Measurements from ENCODE around the gene SRP68.
"Not testable (repeated sequence)": the region's sequence is repeated elsewhere in the genome, so short reads cannot be mapped to it uniquely, and the experiment has no call there.

SRP68 gene

DNA sequence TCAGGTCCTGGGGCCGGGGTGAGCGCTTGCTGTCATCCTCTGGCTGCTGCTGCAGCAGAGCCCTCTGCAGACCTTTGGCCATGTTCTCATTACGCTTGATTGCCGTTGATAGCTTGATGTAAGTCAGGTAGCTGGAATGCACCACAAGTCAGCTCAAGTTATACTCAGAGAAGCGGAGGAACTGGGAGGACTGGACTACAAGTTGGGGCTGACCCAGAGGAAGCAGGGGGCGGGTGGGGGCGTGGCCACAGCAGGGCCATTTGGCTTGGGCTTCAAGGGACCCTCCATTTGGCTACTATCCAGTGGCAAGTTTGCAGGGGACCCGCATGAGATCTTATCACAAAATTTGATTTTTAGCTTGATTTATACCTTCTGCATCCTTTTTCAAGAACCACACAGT is 26.3 kb downstream of the SRP68 start:
- no peak for DNase-seq (ENCODE audit: low read depth in 2 of 2)

DNA sequence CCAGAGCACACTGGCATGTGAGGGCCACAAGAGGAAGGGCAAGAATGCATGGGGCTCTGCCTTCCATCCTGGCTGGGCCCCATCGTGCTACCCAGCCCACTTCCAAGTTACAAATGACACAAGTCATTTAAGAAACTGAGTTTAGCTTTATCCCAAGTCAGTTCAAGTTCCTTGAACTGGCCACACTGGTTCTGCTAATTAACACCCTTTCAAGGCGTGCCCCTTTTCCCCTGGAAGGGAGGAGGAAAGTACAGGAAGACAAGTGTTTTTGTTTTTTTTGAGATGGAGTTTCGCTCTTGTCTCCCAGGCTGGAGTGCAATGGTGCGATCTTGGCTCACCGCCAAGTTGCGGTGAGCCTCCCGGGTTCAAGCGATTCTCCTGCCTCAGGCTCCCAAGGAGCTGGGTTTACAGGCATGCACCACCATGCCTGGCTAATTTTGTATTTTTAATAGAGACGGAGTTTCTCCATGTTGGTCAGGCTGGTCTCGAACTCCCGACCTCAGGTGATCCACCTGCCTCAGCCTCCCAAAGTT is 27.8 kb downstream of the SRP68 start:
- DNase-seq (ENCODE audit: low read depth in 2 of 2), result not testable (repeated sequence)

- DNase-seq (ENCODE audit: low read depth in 2 of 2), result not testable (repeated sequence)
Measured at GRCh38 chr17:76042868-76043267, 29.4 kb downstream of the SRP68 start.

GRCh38 chr17:76040376-76040775 is 31.9 kb downstream of the SRP68 start:
- no peak for DNase-seq (ENCODE audit: low read depth in 2 of 2)

- DNase-seq (ENCODE audit: low read depth in 2 of 2), result no peak
Measured at GRCh38 chr17:76039121-76039520, 33.2 kb downstream of the SRP68 start.

DNA sequence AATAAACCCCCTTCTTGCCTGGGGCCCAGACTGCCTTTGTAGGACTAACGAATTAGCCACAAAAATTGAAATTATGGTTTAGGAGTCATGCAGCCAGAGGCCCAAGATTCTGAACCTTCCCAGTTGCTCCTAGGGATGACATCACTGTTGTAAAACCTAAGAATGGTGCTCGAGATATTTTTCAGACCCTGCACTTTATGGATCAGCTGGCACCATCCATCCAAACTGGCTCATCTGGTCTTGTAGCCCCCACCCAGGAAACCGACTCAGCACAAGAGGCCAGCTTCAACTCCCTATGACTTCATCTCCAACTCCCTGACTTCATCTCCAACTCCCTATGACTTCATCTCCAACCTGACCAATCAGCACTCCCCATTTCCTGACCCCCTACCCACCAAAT is 34.3 kb downstream of the SRP68 start:
- DNase-seq (ENCODE audit: low read depth in 2 of 2), result no peak

- DNase-seq (ENCODE audit: low read depth in 2 of 2), result no peak
Measured at GRCh38 chr17:76036497-76037261, 35.6 kb downstream of the SRP68 start.

- no peak for DNase-seq (ENCODE audit: low read depth in 2 of 2)
Measured at GRCh38 chr17:76034428-76035350, 37.6 kb downstream of the SRP68 start.

GRCh38 chr17:76033139-76033538 is 39.2 kb downstream of the SRP68 start:
- DNase-seq (ENCODE audit: low read depth in 2 of 2), result no peak

DNA sequence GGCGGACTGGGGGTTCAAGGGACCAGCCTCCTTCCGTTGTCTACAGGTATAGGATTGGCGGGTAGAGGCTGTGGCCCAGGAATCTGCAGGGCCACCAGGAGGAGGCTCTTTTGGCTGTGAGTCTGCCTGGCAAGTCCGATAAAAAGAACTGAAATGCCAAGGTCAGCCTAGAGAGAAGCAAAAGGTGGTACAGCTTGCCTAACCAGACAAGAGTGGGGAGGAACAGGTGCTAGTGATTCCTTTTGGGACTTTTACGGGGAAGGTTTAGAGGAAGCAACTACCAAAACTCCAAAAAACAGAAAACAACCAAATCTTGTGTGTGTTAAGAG is 39.6 kb downstream of the SRP68 start:
- DNase-seq (ENCODE audit: low read depth in 2 of 2), result no peak

- DNase-seq (ENCODE audit: low read depth in 2 of 2), result no peak
Measured at GRCh38 chr17:76032073-76032779, 40.1 kb downstream of the SRP68 start.

- no peak for DNase-seq (ENCODE audit: low read depth in 2 of 2)
Measured at GRCh38 chr17:76027159-76027839, 45.0 kb downstream of the SRP68 start, which contains the start of gene EVPL. TSS of gene EVPL (minus strand) at chr17:76027306. CDS start at chr17:76027198, 108 bp downstream.

- no peak for DNase-seq (ENCODE audit: low read depth in 2 of 2)
Measured at GRCh38 chr17:76026714-76027158, 45.6 kb downstream of the SRP68 start.

DNA sequence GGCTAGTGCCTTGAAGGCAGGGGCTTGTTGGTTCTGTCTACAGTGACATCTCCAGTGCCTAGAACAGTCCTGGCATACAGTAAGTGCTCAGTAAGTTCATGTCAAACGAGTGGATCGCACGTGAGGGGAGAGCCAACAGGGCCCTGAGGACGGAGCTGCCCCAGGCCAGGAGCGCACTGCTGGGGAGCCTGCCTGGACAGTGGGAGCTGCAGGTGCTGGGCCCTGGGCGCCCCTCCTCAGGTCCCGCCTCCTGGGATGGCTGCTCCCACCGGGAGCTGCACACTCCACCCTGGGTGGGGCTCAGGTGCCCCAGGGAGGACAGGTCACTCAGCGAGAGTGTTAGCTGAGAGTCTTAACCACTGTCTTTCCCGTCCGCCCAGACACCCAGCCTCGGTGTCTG is 47.0 kb downstream of the SRP68 start:
- no peak for DNase-seq (ENCODE audit: low read depth in 2 of 2)

DNA sequence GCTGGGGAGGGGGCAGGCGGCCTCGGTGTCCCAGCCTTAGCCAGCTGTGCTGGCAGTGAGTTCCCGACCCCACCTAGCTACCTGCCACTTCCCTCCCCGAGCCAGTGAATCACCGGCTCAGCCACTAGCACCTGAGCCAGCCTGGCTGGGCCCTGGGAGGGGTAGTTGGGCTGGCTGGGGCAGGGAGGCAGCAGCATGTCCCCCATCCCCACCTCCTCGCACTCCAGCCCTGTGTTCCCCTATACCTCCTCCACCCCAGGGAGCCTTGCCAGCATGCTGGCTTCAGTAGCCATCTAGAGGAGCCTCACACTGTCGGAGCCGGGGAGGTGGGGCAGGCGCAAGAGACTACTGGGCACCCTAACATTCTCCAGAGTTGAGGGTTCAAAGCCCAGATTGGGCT is 48.0 kb downstream of the SRP68 start:
- DNase-seq (ENCODE audit: low read depth in 2 of 2), result no peak

DNA sequence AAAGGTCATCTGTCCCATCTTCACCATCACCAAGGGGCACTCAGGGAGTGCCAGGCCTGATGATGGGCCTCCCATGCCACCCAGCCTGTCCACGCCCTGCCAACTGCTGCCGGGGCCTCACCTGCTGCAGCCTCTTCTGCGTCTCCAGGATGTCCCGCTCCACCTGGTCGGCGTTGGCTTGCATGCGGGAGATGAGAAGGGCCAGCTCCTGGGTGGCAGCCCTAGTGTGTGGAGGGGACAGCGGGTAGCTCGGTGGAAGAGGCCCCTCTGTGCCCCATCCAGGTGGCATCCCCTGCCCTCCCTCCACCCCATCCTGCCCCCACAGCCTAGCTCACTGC is 48.4 kb downstream of the SRP68 start:
- DNase-seq (ENCODE audit: low read depth in 2 of 2), result no peak

DNA sequence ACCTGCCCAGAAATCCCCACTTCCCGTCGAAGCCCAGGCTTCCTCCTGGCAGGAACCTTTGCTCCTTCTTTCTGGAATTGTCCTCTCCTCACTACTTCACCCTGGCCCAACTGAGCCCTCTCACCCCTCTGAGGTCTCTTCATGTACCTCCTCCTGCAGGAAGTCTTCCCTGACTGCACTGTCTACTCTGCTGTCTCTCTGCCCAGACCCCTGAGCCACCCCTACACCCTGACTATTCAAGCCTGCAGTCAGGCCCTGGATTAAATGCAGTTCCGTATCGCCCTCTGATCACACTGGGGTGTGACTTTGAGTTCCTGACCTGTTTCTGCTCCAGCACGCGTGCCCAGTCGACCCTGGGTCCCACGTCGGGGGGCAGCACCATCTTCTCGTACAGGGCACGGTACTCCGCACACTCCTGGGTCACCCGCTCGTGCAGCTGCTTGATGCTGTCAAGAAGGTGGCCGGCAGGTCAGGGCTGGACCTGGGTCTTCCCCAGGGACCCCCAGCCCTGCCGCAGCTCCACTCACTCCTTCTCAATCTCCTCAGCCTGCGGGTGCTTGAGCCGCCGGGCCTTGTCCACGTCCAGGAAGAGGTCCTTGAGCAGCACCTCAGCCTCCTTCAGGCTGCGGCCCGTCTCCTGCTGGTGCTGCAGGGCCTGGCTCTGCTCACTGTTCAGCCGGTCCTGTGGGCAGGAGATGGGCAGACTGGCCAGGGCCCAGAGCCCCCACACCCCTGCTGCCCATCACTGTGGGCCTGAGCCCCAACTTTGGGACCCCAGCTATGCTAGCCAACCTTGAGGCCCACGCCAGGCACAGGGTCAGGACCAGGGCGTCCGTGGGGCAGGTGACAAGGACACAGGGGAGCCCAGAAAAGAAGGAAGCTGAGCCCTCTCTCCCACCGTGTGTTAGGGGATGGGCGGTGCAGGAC is 49.1 kb downstream of the SRP68 start:
- no peak for DNase-seq (ENCODE audit: low read depth in 2 of 2)

GRCh38 chr17:76022285-76022684 is 50.0 kb downstream of the SRP68 start:
- no peak for DNase-seq (ENCODE audit: low read depth in 2 of 2)

DNA sequence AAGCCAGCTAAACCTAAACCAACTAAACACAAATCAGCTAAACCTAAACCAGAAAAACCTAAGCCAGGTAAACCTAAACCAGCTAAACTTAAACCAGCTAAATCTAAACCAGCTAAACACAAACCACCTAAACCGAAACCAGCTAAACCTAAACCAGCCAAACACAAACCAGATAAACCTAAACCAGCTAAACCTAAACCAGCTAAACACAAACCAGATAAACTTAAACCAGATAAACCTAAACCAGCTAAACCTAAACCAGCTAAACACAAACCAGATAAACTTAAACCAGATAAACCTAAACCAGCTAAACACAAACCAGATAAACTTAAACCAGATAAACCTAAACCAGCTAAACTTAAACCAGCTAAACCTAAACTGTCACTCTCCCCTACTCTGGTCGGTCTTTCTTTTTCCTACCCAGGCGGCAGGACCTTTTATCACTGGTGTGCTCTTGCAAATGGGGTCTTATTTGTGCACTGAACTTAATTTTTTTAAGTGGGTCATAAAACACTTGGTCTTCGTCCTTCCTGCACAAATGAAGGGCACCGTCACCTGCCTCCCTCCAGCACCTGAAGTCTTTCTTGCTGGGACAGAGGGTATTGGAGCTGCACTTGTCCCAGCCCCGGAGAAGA is 52.4 kb downstream of the SRP68 start:
- no peak for DNase-seq (ENCODE audit: low read depth in 2 of 2)

DNA sequence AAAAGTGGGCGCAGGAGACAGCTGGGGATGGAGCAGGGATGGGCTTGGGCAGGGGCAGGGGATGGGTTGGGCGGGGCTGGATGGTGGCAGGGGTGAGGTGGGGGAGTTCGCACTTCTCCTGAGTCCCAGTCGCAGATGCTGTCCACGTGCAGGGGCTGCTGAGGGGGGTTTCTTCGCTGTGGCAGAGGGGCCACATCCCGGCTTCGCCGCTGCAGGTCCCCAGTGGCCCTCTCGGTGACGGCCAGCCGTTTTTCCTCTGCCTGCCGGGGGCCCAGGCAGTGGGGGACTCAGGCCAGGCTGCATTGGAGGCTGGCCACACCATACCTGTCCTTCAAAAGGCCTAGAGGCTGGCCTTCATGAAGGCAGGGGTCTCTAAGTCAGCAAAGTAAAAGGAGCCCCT is 53.5 kb downstream of the SRP68 start:
- no peak for DNase-seq (ENCODE audit: low read depth in 2 of 2)

Data from stimulated activated CD4-positive, alpha-beta T cell treated with anti-CD3 and anti-CD28 coated beads, Interleukin-1b, Interleukin-23, amount 100 ng/mL, for 4 hours (primary cell).